GM12892 (cell line): Measurements from ENCODE around the gene NGEF.

Source experiments
- POLR2A ChIP-seq: IDR thresholded peaks from 2 replicates; pipeline ENCODE4 v1.6.1; 2011; ENCODE audit warnings: low read depth, low read length, control low read depth
- POLR2AphosphoS5 ChIP-seq: IDR thresholded peaks from 2 replicates; pipeline ENCODE4 v1.6.1; 2011; ENCODE audit warnings: low read depth, low read length, control low read depth
- TAF1 ChIP-seq: IDR thresholded peaks from 2 replicates; pipeline ENCODE4 v1.6.1; 2011; ENCODE audit warnings: low read depth, mild to moderate bottlenecking, control low read depth, low read length, borderline replicate concordance

GRCh38 chr2:232879618-232880494 lies 133.2 kb downstream of the NGEF start:
- TF ChIP-seq POLR2A = no peak
- TF ChIP-seq POLR2AphosphoS5 = no peak
- no peak for TF ChIP-seq TAF1
